ENCODE results near the gene PRDM15.

DNA sequence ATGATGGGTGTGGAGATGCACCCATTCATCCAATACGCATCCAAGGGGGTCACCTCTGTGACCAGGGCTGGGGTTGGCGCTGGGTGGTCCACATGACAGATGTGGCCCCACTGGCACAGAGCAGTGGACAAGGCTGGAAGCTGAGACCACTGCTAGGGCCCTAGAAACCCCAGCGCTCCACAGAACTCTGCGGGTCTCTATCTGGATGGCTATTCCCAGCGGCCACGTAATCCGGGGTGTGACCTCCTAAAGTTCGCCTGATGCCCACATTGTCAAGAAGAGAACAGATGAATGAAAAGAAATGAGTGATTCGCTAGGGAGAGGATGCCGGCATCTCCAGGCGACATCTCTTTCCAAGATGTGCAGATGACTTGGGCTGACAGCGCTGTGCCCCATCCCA is 55.2 kb downstream of the PRDM15 start:
- TF ChIP-seq, protein P1, sequence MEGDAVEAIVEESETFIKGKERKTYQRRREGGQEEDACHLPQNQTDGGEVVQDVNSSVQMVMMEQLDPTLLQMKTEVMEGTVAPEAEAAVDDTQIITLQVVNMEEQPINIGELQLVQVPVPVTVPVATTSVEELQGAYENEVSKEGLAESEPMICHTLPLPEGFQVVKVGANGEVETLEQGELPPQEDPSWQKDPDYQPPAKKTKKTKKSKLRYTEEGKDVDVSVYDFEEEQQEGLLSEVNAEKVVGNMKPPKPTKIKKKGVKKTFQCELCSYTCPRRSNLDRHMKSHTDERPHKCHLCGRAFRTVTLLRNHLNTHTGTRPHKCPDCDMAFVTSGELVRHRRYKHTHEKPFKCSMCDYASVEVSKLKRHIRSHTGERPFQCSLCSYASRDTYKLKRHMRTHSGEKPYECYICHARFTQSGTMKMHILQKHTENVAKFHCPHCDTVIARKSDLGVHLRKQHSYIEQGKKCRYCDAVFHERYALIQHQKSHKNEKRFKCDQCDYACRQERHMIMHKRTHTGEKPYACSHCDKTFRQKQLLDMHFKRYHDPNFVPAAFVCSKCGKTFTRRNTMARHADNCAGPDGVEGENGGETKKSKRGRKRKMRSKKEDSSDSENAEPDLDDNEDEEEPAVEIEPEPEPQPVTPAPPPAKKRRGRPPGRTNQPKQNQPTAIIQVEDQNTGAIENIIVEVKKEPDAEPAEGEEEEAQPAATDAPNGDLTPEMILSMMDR (IDR thresholded peaks at IDR 0.05 in 2 of 3, conservative IDR thresholded peaks at IDR 0.05 in 1 of 3; ENCODE audit: borderline replicate concordance in 1 of 3, insufficient read depth in 1 of 3, low read depth in 2 of 3, low read length in 2 of 3), result no peak
- no peak for TF ChIP-seq POLR2A (IDR thresholded peaks at IDR 0.05; ENCODE audit: borderline replicate concordance, extremely low read depth, insufficient read depth, insufficient read length)
- TF ChIP-seq SIN3A (IDR thresholded peaks at IDR 0.05; ENCODE audit: low read depth), result no peak
- TF ChIP-seq YY1 (IDR thresholded peaks at IDR 0.05; ENCODE audit: extremely low read depth, insufficient replicate concordance, low read depth, low read length), result no peak
